Activated naive CD4-positive, alpha-beta T cell treated with anti-CD3 and anti-CD28 coated beads for 36 hours (primary cell): ENCODE results near the gene ARL8B. TPM values are rescaled to one million over a fixed set of nuclear protein-coding genes. Genes with fewer than 3 reads are reported as not detected.
A peak's percentile ranks its signal among the peaks of the same experiment; 100 is the strongest.

Experiments
- CTCF ChIA-PET: fragments of 350-600 bp; sonication (Branson Sonifier 250); formaldehyde crosslinking; loops from one replicate; lab custom pipeline; 2021; ENCODE audit warnings: antibody characterized with exemption; lab: Charles Lee
- DNase-seq: peaks from one replicate; pipeline ENCODE4 v3.0.0-alpha.2; 2020
- H3K27ac Mint-ChIP-seq: one replicate; pipeline ENCODE4 v1.8.0; 2021; ENCODE audit warnings: mild to moderate bottlenecking, mixed read lengths
- H3K27me3 Mint-ChIP-seq: one replicate; pipeline ENCODE4 v1.8.0; 2021; ENCODE audit warnings: low read depth, mixed read lengths
- H3K36me3 Mint-ChIP-seq: one replicate; pipeline ENCODE4 v1.8.0; 2021; ENCODE audit warnings: low read depth, mixed read lengths
- H3K4me1 Mint-ChIP-seq: one replicate; pipeline ENCODE4 v1.8.0; 2021; ENCODE audit warnings: low read depth, mixed read lengths
- H3K4me3 Mint-ChIP-seq: one replicate; pipeline ENCODE4 v1.8.0; 2021; ENCODE audit warnings: mild to moderate bottlenecking, moderate library complexity, mixed read lengths
- H3K9me3 Mint-ChIP-seq: one replicate; pipeline ENCODE4 v1.8.0; 2021; ENCODE audit warnings: mixed read lengths
- intact Hi-C: fragments of 100-400 bp; cut with micrococcal nuclease; formaldehyde crosslinking; loops from one replicate; pipeline ENCODE4 v1.15.1; 2023
- total RNA-seq, 2 experiments: library from RNA; stranded (reverse); gene quantifications; one replicate each; pipeline ENCODE4 v1.2.3, GENCODE V29; 2021

Gene ARL8B
- total RNA-seq, 2 experiments from 2014 or later = 38.4 to 39.3 TPM

DNA sequence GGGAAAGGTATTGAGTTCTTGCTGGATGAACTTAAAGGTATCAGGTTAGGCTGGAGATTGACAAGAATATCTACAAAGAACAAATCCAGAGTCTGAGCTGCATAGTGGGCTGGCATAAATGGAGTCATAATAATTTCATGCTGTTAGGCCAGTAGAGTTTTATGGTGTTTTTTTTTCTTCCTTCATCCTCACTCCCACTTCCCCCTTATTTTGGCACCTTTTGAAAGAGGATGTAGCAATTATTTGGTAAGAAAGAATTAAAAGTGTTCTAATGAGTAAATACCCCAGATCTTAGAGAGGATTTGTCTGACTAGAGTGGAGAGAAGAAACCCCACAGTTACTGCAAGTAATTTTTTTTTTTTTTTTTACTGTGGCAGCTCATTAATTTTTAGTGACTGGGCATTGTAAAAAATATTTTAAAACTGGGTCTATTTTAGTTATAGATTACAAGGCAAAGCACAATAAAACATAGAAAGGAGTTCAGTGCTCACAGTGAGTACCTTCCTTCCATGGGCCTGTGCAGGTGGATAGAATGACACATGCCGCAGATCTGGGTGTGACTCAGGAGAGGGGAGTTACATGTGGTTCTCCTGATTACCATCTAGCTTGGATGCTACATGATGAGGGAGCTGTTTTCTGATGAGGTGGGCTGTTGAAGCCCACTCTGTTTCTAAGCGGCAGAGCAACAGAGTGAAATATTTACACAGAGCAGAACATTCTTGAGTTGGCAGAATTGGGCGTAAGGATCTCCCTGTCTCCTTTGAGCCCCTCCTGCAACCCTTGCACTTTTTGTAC, 70.7 kb downstream of the ARL8B start:
- intact Hi-C loops = loop anchor here (1.0 to 10.0 kb wide), 3 partner anchors 142 to 768 kb away; no protein-coding TSS in a partner anchor
- Mint-ChIP-seq H3K36me3 (peaks cover 75% of the 10 kb centered on the region), H3K27ac (peak overlapping the region; percentile 98), H3K9me3 (peaks cover 2% of the 10 kb centered on the region), H3K4me3 (peak overlapping the region; percentile 71), H3K4me1 (peaks cover 68% of the 10 kb centered on the region), H3K27me3 (no peaks in the 10 kb centered on the region)
- CTCF ChIA-PET = interaction anchor here (0.6 to 7.6 kb wide), 7 partner anchors 8 to 523 kb away, joined by 3 to 54 read pairs (median 3); partner anchors contain the start of gene ARL8B
- DNase-seq = peak; percentile 66

DNA sequence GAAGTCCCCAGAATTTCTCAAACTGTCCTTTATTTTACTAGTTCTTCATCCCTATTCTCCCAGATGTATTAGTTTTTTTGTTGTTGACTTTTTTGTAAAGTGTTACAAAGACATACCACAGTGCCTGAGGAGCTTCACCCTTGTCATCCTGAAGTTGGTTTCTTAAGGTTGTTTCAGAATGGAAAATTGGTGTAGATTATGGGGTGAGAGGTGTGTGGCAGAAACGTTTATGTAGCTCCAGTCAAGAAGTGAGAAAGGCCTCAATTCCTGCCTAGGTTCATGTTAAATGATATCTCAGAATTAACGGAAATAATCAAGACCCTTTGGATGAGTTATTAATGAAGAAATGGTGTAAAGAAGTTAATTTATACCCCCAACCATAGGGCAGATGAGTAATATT, 72.2 kb downstream of the ARL8B start:
- H3K4me3 Mint-ChIP-seq = peak overlapping the region; percentile 25
- CTCF ChIA-PET = interaction anchor here (0.6 to 7.6 kb wide), 4 partner anchors 56 to 378 kb away, joined by 3 to 54 read pairs (median 3); partner anchors contain the start of gene ARL8B
- H3K27ac Mint-ChIP-seq = peak overlapping the region; percentile 98
- peaks cover 3% of the 10 kb centered on the region for H3K9me3 Mint-ChIP-seq
- DNase-seq = no peak
- peaks cover 80% of the 10 kb centered on the region for H3K36me3 Mint-ChIP-seq
- peaks cover 82% of the 10 kb centered on the region for H3K4me1 Mint-ChIP-seq
- no peaks in the 10 kb centered on the region for H3K27me3 Mint-ChIP-seq
- intact Hi-C loops = loop anchor here (10.0 kb wide), 1 partner anchor 770 kb away; no protein-coding TSS in a partner anchor

DNA sequence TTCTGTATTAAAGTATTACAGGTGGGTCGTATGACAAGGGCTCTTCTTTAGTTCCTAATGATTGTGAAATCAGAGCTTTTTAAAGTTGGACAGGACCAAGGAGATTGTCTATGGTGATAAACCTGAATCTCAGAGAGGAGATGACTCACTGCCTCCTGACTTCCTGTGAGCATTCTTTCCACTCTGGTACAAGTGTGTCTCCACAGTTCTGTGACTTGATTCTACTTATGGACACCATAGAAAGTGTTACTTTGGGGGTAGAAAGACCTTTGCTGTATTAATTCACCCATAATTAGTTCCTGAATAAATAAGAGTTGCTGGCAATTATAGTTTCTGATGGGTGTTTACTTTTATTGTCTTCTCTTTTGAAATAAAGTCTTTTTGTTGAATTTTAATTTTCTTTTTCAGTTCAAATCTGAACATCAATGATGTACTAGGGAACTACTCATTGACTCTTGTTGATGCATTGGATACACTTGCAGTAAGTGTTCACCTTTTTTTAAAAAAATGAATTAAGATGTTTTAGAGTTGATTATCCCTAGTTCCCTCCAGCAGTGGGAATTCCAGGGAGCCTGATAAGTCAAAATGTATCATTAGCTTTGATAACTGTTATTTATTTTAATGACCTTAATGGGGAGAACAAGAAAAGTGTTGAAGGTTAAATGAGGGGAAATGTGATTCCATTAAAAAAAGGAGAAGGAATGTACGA, 72.9 kb downstream of the ARL8B start:
- intact Hi-C loops = loop anchor here (5.0 to 10.0 kb wide), 2 partner anchors 608 to 770 kb away; no protein-coding TSS in a partner anchor
- Mint-ChIP-seq H3K9me3 (peaks cover 3% of the 10 kb centered on the region), H3K27me3 (no peaks in the 10 kb centered on the region), H3K4me3 (peak overlapping the region; percentile 25), H3K27ac (peak overlapping the region; percentile 98), H3K4me1 (peaks cover 88% of the 10 kb centered on the region), H3K36me3 (peaks cover 81% of the 10 kb centered on the region)
- DNase-seq = peak; percentile 66
- CTCF ChIA-PET = interaction anchor here (0.6 to 7.6 kb wide), 3 partner anchors 72 to 377 kb away, joined by 3 to 54 read pairs (median 3); partner anchors contain the start of gene ARL8B

DNA sequence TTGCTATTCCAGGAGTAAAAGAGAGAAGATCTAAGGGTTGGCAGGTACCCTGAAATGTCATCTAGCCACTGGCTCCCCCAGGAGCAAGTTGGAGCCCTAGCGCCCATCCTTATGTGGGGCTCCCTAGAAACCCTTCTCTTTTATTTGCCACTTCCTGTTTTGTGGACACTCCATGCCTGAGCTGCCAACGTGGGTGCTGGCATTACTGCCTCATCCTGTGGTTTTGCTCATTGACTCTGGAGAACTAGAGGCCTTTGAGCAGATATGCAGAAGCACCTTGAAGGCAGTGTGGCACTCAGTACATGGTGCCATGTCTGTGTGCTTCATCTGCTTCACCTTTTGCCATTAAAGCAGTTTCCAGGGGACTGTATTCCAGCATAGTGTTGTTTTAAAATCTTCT, 73.5 kb downstream of the ARL8B start:
- Mint-ChIP-seq H3K27me3 (no peaks in the 10 kb centered on the region), H3K9me3 (peaks cover 3% of the 10 kb centered on the region), H3K36me3 (peaks cover 80% of the 10 kb centered on the region), H3K4me3 (peak overlapping the region; percentile 25), H3K4me1 (peaks cover 89% of the 10 kb centered on the region), H3K27ac (peak overlapping the region; percentile 98)
- CTCF ChIA-PET = interaction anchor here (7.6 kb wide), 1 partner anchor 73 kb away, joined by 54 read pairs; the partner anchor contains the start of gene ARL8B
- intact Hi-C loops = loop anchor here (2.0 to 10.0 kb wide), 6 partner anchors 135 to 771 kb away; partner anchors contain the start of genes BHLHE40 and ITPR1
- DNase-seq = peak; percentile 63

DNA sequence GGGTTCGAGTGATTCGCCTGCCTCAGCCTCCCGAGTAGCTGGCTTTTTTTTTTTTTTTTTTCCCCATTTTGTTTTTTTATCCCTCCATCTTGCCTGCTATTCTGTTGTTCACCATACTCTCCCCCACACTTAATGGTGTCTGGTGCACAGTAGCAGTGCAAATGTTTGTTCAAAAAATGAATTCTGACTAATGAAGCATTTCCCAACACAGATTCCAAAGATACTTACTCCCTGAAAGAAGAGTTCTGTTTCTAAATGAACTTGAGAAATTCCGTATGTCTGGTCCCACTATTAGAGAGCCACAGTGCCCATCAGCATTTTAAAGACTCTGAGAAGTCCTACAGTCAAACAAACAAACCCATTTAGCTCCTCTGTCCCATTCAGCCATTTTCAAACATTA, 74.9 kb downstream of the ARL8B start:
- H3K9me3 Mint-ChIP-seq = peaks cover 3% of the 10 kb centered on the region
- H3K36me3 Mint-ChIP-seq = peaks cover 83% of the 10 kb centered on the region
- CTCF ChIA-PET = interaction anchor here (0.6 to 7.6 kb wide), 6 partner anchors 9 to 144 kb away, joined by 3 to 54 read pairs (median 4); partner anchors contain the start of genes ARL8B and EDEM1
- H3K27me3 Mint-ChIP-seq = no peaks in the 10 kb centered on the region
- intact Hi-C loops = loop anchor here (1.0 to 10.0 kb wide), 14 partner anchors 10 to 772 kb away; partner anchors contain the start of genes BHLHE40, EDEM1 and ITPR1
- peak overlapping the region; percentile 98 for H3K27ac Mint-ChIP-seq
- H3K4me3 Mint-ChIP-seq = peak overlapping the region; percentile 64
- DNase-seq = no peak
- H3K4me1 Mint-ChIP-seq = peaks cover 88% of the 10 kb centered on the region

DNA sequence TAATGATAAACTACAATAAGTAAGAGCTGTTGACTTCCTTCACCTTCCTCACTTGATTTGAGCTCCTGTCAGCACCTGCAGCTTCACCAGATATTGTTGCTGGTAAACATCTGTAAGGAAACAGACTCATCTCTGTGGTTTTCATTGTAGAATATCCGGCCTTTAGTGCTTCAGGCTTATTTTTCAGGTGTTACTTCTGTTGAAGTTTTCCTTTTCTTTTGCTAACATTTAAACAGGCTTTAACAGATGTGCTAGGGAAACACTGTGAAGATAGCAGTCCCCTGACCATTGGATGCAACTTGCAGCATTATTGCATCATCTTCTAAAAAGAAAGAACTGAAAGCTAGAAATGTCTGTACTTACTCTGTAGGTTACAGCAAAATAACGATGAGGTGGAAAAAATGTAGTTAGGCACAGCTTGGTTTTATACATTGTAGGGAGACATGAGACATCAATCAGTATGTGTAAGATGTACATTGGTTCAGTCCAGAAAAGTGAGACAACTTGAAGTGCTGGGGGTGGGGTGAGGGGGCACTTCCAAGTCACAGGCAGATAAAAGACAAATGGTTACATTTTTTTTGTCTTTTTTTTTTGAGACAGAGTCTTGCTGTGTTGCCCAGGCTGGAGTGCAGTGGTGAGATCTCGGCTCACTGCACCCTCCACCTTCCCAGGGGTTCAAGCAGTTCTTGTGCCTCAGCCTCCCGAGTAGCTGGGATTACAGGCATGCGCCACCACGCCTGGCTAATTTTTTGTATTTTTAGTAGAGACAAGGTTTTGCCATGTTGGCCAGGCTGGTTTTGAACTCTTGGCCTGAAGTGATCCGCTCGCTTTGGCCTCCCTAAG, 75.6 kb downstream of the ARL8B start:
- peak; percentile 61 for DNase-seq
- intact Hi-C loops = loop anchor here (1.0 to 10.0 kb wide), 14 partner anchors 10 to 773 kb away; partner anchors contain the start of genes BHLHE40, EDEM1 and ITPR1
- H3K9me3 Mint-ChIP-seq = peaks cover 3% of the 10 kb centered on the region
- H3K27ac Mint-ChIP-seq = peak overlapping the region; percentile 98
- H3K36me3 Mint-ChIP-seq = peaks cover 80% of the 10 kb centered on the region
- peak overlapping the region; percentile 64 for H3K4me3 Mint-ChIP-seq
- H3K4me1 Mint-ChIP-seq = peaks cover 86% of the 10 kb centered on the region
- CTCF ChIA-PET = interaction anchor here (0.6 to 7.6 kb wide), 4 partner anchors 10 to 75 kb away, joined by 4 to 54 read pairs (median 9); partner anchors contain the start of genes ARL8B and EDEM1
- no peaks in the 10 kb centered on the region for H3K27me3 Mint-ChIP-seq

DNA sequence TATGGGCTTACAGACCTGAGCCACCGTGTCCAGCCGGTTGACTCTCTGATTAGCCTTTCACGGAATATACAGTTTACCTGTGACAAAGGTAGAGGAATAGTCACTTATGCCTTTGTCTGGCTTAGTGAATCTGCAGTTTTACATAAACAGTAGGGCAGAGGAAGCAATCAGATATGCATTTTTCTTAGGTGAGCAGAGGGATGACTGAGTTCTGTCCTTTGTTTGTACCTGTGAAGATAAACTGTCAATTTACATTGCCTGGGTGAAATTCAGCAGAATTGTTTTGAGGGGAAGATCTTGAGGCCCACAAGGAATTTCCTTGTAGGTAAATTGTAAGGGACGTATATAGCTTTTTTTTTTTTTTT, 76.2 kb downstream of the ARL8B start:
- DNase-seq = no peak
- Mint-ChIP-seq H3K27me3 (no peaks in the 10 kb centered on the region), H3K4me1 (peaks cover 83% of the 10 kb centered on the region), H3K9me3 (peaks cover 3% of the 10 kb centered on the region), H3K36me3 (peaks cover 81% of the 10 kb centered on the region), H3K27ac (peak overlapping the region; percentile 98), H3K4me3 (peak overlapping the region; percentile 49)
- intact Hi-C loops = loop anchor here (5.0 to 10.0 kb wide), 2 partner anchors 611 to 773 kb away; no protein-coding TSS in a partner anchor
- CTCF ChIA-PET = interaction anchor here (2.2 to 7.6 kb wide), 2 partner anchors 10 to 75 kb away, joined by 13 to 54 read pairs; partner anchors contain the start of genes ARL8B and EDEM1

DNA sequence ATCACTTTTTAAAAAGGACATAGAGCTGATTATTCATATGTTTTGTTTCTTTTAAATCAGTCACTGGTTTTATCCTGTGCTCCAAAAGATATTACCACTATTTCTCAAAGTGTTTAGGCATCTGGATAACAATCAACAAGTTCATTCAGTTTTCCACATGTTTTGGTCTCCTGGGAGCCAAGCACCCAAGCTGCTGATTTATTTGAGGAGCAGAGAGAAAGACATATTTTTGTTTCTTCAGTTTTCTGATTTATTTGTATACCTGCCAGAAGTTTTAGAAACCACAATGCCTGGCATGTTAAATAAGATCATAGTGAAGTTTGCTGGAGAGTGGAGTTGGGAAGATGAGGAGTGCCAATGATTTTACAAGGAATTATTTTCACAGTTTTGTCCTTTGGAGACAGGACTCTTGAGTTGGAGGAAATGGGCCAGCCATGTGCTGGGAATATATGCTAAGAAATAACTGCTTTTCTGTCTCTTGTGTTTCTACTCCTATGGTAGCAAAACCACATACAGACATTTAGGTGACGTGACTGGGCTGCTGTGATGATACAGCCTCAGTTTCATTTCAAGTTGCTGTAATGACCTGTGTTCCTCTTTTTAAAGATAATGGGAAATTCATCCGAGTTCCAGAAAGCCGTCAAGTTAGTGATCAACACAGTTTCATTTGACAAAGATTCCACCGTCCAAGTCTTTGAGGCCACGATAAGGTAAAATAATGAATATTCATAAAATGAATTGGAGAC, 77.1 kb downstream of the ARL8B start:
- H3K27me3 Mint-ChIP-seq = no peaks in the 10 kb centered on the region
- peak overlapping the region; percentile 98 for H3K27ac Mint-ChIP-seq
- H3K4me3 Mint-ChIP-seq = peak overlapping the region; percentile 13
- intact Hi-C loops = loop anchor here (1.0 to 10.0 kb wide), 3 partner anchors 40 to 774 kb away; no protein-coding TSS in a partner anchor
- peaks cover 76% of the 10 kb centered on the region for H3K4me1 Mint-ChIP-seq
- DNase-seq = peak; percentile 62
- CTCF ChIA-PET = interaction anchor here (7.6 kb wide), 1 partner anchor 76 kb away, joined by 54 read pairs; the partner anchor contains the start of gene ARL8B
- peaks cover 78% of the 10 kb centered on the region for H3K36me3 Mint-ChIP-seq
- peaks cover 3% of the 10 kb centered on the region for H3K9me3 Mint-ChIP-seq

DNA sequence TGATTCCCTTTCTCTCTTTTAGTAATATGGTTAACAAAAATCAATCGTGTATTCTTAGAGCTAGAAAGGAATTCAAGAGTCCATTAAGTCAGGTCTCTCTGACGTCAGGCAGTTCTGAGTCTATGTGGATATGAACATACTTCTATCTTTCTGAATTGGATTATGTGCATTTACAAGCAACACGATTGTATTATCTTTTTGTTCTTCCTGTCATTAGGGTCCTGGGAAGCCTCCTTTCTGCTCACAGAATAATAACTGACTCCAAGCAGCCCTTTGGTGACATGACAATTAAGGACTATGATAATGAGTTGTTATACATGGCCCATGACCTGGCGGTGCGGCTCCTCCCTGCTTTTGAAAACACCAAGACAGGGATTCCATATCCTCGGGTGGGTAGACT, 79.4 kb downstream of the ARL8B start:
- intact Hi-C loops = no loop called here
- no peak overlapping the region for H3K4me3 Mint-ChIP-seq

DNA sequence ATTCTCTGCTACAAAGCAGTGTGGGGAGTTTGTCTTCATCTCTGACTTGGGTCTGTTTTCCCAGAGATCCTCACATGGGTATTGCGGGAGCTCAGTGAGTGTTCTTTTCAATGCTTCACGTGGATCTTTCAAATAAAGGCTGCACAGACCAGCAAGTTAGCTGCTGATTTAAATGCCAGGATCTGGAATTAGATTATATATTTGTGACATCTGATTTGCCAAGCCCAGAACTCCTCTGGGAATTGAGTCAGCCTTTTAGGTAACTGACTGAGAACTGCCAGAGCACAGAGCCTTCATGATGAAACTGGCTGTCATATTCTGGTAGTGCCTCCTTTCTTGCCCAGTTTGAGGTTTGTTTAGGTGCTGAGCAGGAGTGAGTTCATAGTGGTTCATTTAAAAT, 80.1 kb downstream of the ARL8B start:
- H3K36me3 Mint-ChIP-seq = peaks cover 79% of the 10 kb centered on the region
- no peak for DNase-seq
- H3K9me3 Mint-ChIP-seq = peaks cover 3% of the 10 kb centered on the region
- H3K4me3 Mint-ChIP-seq = no peak overlapping the region
- intact Hi-C loops = no loop called here
- peak overlapping the region; percentile 32 for H3K27ac Mint-ChIP-seq
- CTCF ChIA-PET = no interaction called here
- peaks cover 60% of the 10 kb centered on the region for H3K4me1 Mint-ChIP-seq
- no peaks in the 10 kb centered on the region for H3K27me3 Mint-ChIP-seq

More for the DNA sequence above, 79.4 kb downstream of the ARL8B start:
- DNase-seq = no peak
- H3K9me3 Mint-ChIP-seq = peaks cover 3% of the 10 kb centered on the region
- peaks cover 79% of the 10 kb centered on the region for H3K36me3 Mint-ChIP-seq
- CTCF ChIA-PET = no interaction called here
- no peaks in the 10 kb centered on the region for H3K27me3 Mint-ChIP-seq
- peak overlapping the region; percentile 31 for H3K27ac Mint-ChIP-seq
- H3K4me1 Mint-ChIP-seq = peaks cover 67% of the 10 kb centered on the region
